ENCODE results near the gene HOXB3. TPM values are rescaled to one million over a fixed set of nuclear protein-coding genes. Genes with fewer than 3 reads are reported as not detected.
A peak's percentile ranks its signal among the peaks of the same experiment; 100 is the strongest.

The HOXB3 gene
- total RNA-seq, 4 donors from 2014 or later = 11.4 to 48.7 (median 24.2) TPM

DNA sequence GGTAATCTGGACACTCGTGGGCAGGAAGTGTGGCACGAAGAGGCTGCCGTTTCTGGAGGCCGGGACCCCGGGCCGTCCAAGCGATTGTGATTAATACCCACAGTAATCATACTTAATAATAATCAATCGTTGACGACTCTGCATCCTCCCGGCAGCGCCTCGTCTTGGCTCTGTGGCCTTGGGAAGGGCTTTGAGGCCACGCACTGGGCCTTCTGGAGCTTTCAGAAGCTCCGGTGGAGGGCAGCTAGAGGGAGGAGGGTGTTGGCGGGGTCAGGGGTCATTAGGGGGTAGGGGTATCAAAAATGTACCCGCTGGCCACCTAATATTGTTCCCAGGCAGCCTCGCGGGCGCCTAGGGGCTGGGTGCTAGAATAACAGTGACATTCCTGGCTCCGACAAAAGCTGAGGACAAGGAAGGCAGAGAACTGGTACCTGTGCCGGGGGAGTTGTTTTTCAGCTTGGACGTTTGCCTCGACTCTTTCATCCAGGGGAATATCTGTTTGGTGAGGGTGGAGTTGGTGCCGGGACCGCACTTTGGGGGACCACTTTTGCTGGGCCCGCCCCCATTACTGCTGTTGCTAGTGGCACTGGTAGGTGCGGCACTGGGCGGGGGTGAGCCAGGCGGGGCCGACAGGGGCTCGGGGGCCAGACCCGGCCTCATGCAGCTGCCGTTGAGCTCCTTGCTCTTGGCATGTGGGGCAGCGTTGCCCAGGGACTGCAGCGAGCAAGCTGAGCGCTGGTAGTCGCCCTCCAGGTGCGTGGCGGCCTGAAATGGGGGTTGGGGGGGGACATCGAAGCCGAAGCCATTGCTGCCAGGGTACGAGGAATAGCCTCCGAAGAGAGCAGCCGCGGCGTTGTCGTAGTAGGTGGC is 38.2 kb downstream of the HOXB3 start:
- peak overlapping the region; percentile 7 to 60 for H3K4me3 ChIP-seq
- 25% methylated on average over 12 of the region's 47 CpGs; no CpG with 5 or more reads in 1 of the 2 donors for WGBS, 2 donors (ENCODE audit: low coverage in 1 of 2)
- ATAC-seq = peak; percentile 4

DNA sequence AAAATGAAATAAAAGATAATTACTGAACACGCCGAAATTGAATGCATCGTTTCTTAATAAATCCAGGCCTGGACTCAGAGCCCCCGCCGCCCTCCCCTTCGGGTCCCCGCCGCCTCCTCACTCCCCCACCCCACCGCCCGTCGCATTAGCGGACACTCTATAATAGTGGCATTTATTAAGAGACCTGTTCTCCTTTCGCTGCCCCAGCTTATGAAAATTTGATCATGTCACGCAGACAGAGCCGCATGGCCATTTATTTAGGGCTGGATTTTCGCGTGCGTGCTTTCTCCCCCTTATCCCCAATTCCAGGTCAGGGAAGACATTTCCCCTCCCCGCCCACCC is 38.9 kb downstream of the HOXB3 start:
- H3K4me3 ChIP-seq = peak overlapping the region; percentile 7 to 60
- H3K9me3 ChIP-seq = no peaks in the 10 kb centered on the region
- peak overlapping the region; percentile 90 to 98 (median 96) for H3K27ac ChIP-seq
- WGBS, 2 donors (ENCODE audit: low coverage in 1 of 2) = 32 to 48% methylated on average over 12 to 13 of the region's 19 CpGs
- peaks cover 0 to 25% of the 10 kb centered on the region in 2 donors for H3K36me3 ChIP-seq
- H3K4me1 ChIP-seq = peaks cover 3 to 97% (median 28%) of the 10 kb centered on the region in 3 donors
- no peak for TF ChIP-seq EP300 (IDR thresholded peaks at IDR 0.05)
- TF ChIP-seq POLR2AphosphoS5 (IDR thresholded peaks at IDR 0.05) = no peak
- TF ChIP-seq POLR2A (IDR thresholded peaks at IDR 0.05) = no peak
- TF ChIP-seq, protein P1, sequence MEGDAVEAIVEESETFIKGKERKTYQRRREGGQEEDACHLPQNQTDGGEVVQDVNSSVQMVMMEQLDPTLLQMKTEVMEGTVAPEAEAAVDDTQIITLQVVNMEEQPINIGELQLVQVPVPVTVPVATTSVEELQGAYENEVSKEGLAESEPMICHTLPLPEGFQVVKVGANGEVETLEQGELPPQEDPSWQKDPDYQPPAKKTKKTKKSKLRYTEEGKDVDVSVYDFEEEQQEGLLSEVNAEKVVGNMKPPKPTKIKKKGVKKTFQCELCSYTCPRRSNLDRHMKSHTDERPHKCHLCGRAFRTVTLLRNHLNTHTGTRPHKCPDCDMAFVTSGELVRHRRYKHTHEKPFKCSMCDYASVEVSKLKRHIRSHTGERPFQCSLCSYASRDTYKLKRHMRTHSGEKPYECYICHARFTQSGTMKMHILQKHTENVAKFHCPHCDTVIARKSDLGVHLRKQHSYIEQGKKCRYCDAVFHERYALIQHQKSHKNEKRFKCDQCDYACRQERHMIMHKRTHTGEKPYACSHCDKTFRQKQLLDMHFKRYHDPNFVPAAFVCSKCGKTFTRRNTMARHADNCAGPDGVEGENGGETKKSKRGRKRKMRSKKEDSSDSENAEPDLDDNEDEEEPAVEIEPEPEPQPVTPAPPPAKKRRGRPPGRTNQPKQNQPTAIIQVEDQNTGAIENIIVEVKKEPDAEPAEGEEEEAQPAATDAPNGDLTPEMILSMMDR (IDR thresholded peaks at IDR 0.05) = no peak
- no peak for ATAC-seq
- H3K27me3 ChIP-seq = no peaks in the 10 kb centered on the region

More for the DNA sequence above, 38.2 kb downstream of the HOXB3 start:
- no peaks in the 10 kb centered on the region for H3K9me3 ChIP-seq
- H3K27me3 ChIP-seq = no peaks in the 10 kb centered on the region
- peaks cover 3 to 97% (median 26%) of the 10 kb centered on the region in 3 donors for H3K4me1 ChIP-seq
- H3K27ac ChIP-seq = peak overlapping the region; percentile 90 to 98 (median 96)
- H3K36me3 ChIP-seq = peaks cover 0 to 25% of the 10 kb centered on the region in 2 donors
- TF ChIP-seq, protein P1 (IDR thresholded peaks at IDR 0.05) = no peak
- TF ChIP-seq POLR2AphosphoS5 (IDR thresholded peaks at IDR 0.05) (peak; percentile 2), EP300 (IDR thresholded peaks at IDR 0.05) (no peak), POLR2A (IDR thresholded peaks at IDR 0.05) (no peak)

DNA sequence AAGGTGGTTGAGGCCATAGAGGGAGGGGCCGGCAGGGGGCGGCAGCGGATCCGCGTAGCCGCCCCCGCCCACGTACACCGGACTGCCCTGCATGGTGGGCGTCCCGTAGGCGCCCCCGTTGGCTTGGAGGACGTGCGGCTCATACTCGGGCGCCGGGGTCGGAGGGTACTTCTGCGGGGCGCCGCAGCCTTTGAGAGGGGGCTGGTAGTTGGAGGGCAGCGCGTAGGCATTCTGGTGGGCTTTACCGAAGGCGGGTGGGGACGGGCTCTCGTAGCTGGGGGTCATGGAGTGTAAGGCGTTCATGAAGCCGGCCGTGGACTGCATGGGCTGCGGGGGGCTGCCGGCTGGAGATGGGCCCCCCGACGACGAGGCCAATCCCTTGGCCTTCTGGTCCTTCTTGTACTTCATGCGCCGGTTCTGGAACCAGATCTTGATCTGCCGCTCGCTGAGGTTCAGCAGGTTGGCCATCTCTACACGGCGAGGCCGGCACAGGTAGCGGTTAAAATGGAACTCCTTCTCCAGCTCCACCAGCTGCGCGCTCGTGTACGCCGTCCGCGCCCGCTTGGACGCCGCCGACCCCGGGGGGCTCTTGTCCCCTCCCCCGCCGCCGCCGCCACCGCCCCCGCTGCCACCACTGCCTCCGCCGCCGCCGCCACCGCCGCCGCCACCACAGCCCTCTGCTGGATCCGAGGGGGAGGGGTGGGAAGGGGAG is 39.4 kb downstream of the HOXB3 start:
- H3K4me3 ChIP-seq = peak overlapping the region; percentile 7 to 60
- TF ChIP-seq, protein P1 (IDR thresholded peaks at IDR 0.05) = peak in 1 of 4 experiments; percentile 47
- no peak for TF ChIP-seq POLR2A (IDR thresholded peaks at IDR 0.05)
- H3K9me3 ChIP-seq = no peaks in the 10 kb centered on the region
- peaks cover 4 to 97% (median 31%) of the 10 kb centered on the region in 3 donors for H3K4me1 ChIP-seq
- H3K27ac ChIP-seq = peak overlapping the region; percentile 90 to 98 (median 96)
- H3K36me3 ChIP-seq = peaks cover 0 to 25% of the 10 kb centered on the region in 2 donors
- ATAC-seq = no peak
- WGBS, 2 donors (ENCODE audit: low coverage in 1 of 2) = no CpG with 5 or more reads among the region's 70 CpGs
- no peaks in the 10 kb centered on the region for H3K27me3 ChIP-seq

DNA sequence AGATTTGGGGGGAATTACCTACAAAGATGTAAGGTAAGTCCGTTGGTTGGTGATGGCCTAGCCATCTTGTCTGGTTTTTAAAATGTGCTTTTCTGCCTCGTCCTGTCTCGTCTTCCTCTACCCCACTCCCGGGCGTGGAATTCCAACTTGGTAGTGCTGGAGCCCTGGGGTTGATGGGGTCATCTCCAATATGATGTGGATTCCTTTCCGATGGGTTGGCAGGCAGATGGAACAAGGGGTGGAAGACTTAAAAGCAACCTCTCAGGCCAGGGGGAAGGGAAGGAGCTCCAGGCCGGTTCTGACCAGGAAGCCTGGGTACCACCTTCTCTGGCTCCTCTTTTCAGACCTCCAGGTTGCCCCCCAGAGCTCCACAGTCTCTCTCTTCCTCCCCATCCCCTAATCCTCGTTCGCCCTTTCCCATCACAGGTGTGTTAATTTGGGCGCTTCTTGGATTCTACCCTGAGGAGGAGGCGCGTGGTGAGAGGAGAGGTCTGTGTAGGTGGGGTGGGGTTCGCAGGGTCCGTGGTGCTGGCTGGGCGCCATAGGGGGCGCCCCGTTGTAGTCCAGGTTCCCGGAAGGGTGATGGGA is 40.0 kb downstream of the HOXB3 start:
- TF ChIP-seq POLR2AphosphoS5 (IDR thresholded peaks at IDR 0.05) (no peak), POLR2A (IDR thresholded peaks at IDR 0.05) (no peak), EP300 (IDR thresholded peaks at IDR 0.05) (no peak)
- TF ChIP-seq, protein P1 (IDR thresholded peaks at IDR 0.05) = no peak
- WGBS, 2 donors (ENCODE audit: low coverage in 1 of 2) = 55 to 90% methylated on average over 2 to 8 of the region's 18 CpGs
- Histone ChIP-seq H3K4me3 (peak overlapping the region in 1 of 2 donors; percentile 60), H3K27ac (peak overlapping the region; percentile 90 to 98 (median 96)), H3K27me3 (no peaks in the 10 kb centered on the region), H3K4me1 (peaks cover 10 to 100% (median 38%) of the 10 kb centered on the region in 3 donors), H3K9me3 (no peaks in the 10 kb centered on the region), H3K36me3 (peaks cover 0 to 25% of the 10 kb centered on the region in 2 donors)
- ATAC-seq = no peak
